ENCODE results near the gene DNAJB5.

The DNAJB5 gene

DNA sequence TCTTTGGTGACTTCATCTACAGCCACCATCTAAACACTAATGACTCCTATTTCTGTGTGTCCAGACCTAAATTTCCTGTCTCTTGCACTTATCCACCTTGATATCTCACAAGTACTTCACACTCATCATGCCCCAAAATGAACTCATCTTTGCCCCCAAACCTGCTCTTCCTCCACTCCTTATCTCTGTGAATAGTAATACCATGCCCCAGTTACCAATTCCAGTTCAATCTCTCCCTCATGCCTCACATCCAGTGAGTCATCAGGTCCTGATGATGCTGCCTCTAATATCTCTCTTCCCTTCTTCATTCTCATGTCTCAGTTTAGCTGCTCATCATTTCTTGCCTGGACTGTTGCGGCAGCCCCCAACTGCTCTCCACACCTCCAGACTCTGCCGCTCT lies 14.9 kb upstream of the DNAJB5 start:
- Histone ChIP-seq H3K4me3 (ENCODE audit: low read depth in 1 of 2, low read length in 2 of 2) (no peak overlapping the region), H3K79me2 (ENCODE audit: insufficient read depth, low read length) (no peaks in the 10 kb centered on the region), H3K9me3 (ENCODE audit: insufficient read depth, low read length, severe bottlenecking) (no peaks in the 10 kb centered on the region), H4K20me1 (ENCODE audit: insufficient read depth, low read length) (no peaks in the 10 kb centered on the region), H3K4me1 (ENCODE audit: insufficient read depth, low read length) (no peaks in the 10 kb centered on the region), H3K36me3 (ENCODE audit: insufficient read depth, low read length) (no peaks in the 10 kb centered on the region), H3K27ac (ENCODE audit: low read length) (no peak overlapping the region), H3K9ac (ENCODE audit: low read depth, low read length) (no peak overlapping the region), H3K27me3 (ENCODE audit: insufficient read depth, low read length, poor library complexity) (no peaks in the 10 kb centered on the region), H2AFZ (ENCODE audit: low read depth, low read length) (no peak overlapping the region), H3K4me2 (ENCODE audit: insufficient read depth, low read length) (no peak overlapping the region)
- DNase-seq (no peak), ATAC-seq (ENCODE audit: insufficient read depth, low read depth) (no peak)
- no peak for TF ChIP-seq EZH2 (IDR thresholded peaks at IDR 0.05; ENCODE audit: borderline replicate concordance, low read depth, low read length, severe bottlenecking)
- TF ChIP-seq, protein P1, sequence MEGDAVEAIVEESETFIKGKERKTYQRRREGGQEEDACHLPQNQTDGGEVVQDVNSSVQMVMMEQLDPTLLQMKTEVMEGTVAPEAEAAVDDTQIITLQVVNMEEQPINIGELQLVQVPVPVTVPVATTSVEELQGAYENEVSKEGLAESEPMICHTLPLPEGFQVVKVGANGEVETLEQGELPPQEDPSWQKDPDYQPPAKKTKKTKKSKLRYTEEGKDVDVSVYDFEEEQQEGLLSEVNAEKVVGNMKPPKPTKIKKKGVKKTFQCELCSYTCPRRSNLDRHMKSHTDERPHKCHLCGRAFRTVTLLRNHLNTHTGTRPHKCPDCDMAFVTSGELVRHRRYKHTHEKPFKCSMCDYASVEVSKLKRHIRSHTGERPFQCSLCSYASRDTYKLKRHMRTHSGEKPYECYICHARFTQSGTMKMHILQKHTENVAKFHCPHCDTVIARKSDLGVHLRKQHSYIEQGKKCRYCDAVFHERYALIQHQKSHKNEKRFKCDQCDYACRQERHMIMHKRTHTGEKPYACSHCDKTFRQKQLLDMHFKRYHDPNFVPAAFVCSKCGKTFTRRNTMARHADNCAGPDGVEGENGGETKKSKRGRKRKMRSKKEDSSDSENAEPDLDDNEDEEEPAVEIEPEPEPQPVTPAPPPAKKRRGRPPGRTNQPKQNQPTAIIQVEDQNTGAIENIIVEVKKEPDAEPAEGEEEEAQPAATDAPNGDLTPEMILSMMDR (IDR thresholded peaks at IDR 0.05; ENCODE audit: borderline replicate concordance, extremely low read depth, low read length, poor library complexity, severe bottlenecking): no peak

DNA sequence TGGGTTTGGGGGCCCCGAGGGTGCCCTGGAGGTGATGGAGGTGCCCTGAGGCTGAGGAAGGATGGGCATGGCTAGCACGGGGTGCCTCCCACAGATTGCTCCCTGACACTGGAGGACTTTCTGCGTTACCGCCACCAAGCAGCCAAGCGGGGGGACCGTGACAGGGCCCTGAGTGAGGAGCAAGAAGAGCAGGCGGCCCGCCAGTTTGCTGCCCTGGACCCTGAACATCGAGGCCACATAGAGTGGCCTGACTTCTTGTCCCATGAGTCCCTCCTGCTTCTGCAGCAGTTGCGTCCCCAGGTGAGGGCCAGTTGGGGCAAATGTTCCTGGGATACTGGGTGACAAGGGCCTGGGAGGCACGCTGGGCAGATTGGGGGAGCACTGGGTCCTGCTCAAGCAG lies 13.1 kb upstream of the DNAJB5 start:
- Histone ChIP-seq H3K27me3 (ENCODE audit: insufficient read depth, low read length, poor library complexity) (no peaks in the 10 kb centered on the region), H3K4me1 (ENCODE audit: insufficient read depth, low read length) (no peaks in the 10 kb centered on the region), H3K9me3 (ENCODE audit: insufficient read depth, low read length, severe bottlenecking) (no peaks in the 10 kb centered on the region), H3K9ac (ENCODE audit: low read depth, low read length) (no peak overlapping the region), H3K79me2 (ENCODE audit: insufficient read depth, low read length) (no peaks in the 10 kb centered on the region), H3K4me3 (ENCODE audit: low read depth in 1 of 2, low read length in 2 of 2) (no peak overlapping the region), H3K27ac (ENCODE audit: low read length) (no peak overlapping the region), H4K20me1 (ENCODE audit: insufficient read depth, low read length) (no peaks in the 10 kb centered on the region), H2AFZ (ENCODE audit: low read depth, low read length) (no peak overlapping the region), H3K36me3 (ENCODE audit: insufficient read depth, low read length) (no peaks in the 10 kb centered on the region), H3K4me2 (ENCODE audit: insufficient read depth, low read length) (no peak overlapping the region)
- DNase-seq: no peak
- ATAC-seq (ENCODE audit: insufficient read depth, low read depth): no peak
- TF ChIP-seq, protein P1 (IDR thresholded peaks at IDR 0.05; ENCODE audit: borderline replicate concordance, extremely low read depth, low read length, poor library complexity, severe bottlenecking): no peak
- no peak for TF ChIP-seq EZH2 (IDR thresholded peaks at IDR 0.05; ENCODE audit: borderline replicate concordance, low read depth, low read length, severe bottlenecking)

DNA sequence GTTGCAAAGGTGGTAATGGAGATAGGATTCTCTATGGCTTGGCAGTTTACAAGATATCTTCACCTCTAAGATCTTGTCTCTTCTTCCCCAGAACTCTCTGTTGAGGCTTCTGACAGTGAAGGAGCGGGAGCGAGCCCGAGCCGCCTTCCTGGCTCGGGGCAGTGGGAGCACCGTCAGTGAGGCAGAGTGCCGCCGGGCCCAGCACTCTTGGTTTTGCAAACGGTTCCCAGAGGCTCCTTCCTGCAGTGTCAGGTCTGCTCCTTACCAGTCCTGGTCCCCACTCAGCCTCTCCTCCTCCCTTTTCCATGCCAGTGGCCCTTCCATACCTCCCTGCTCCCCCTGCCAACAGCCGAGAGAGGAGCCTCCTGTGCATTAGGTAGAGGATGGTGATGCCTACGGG lies 12.6 kb upstream of the DNAJB5 start:
- no peak for ATAC-seq (ENCODE audit: insufficient read depth, low read depth)

More for the DNA sequence above, 12.6 kb upstream of the DNAJB5 start:
- DNase-seq: no peak
- H3K36me3 ChIP-seq (ENCODE audit: insufficient read depth, low read length): no peaks in the 10 kb centered on the region
- H3K4me2 ChIP-seq (ENCODE audit: insufficient read depth, low read length): no peak overlapping the region
- H4K20me1 ChIP-seq (ENCODE audit: insufficient read depth, low read length): no peaks in the 10 kb centered on the region
- H2AFZ ChIP-seq (ENCODE audit: low read depth, low read length): no peak overlapping the region
- no peak overlapping the region for H3K27ac ChIP-seq (ENCODE audit: low read length)
- no peaks in the 10 kb centered on the region for H3K79me2 ChIP-seq (ENCODE audit: insufficient read depth, low read length)
- TF ChIP-seq, protein P1 (IDR thresholded peaks at IDR 0.05; ENCODE audit: borderline replicate concordance, extremely low read depth, low read length, poor library complexity, severe bottlenecking): no peak
- no peak for TF ChIP-seq EZH2 (IDR thresholded peaks at IDR 0.05; ENCODE audit: borderline replicate concordance, low read depth, low read length, severe bottlenecking)
- H3K9ac ChIP-seq (ENCODE audit: low read depth, low read length): no peak overlapping the region
- H3K4me3 ChIP-seq (ENCODE audit: low read depth in 1 of 2, low read length in 2 of 2): no peak overlapping the region
- no peaks in the 10 kb centered on the region for H3K9me3 ChIP-seq (ENCODE audit: insufficient read depth, low read length, severe bottlenecking)
- H3K27me3 ChIP-seq (ENCODE audit: insufficient read depth, low read length, poor library complexity): no peaks in the 10 kb centered on the region
- H3K4me1 ChIP-seq (ENCODE audit: insufficient read depth, low read length): no peaks in the 10 kb centered on the region

Data from DND-41 (cell line).